Osteocyte (in vitro differentiated cells): ENCODE data around the gene NPAS2. TPM values are rescaled to one million over a fixed set of nuclear protein-coding genes. Genes with fewer than 3 reads are reported as not detected.

Source experiments
- DNase-seq: peaks from one replicate; pipeline ENCODE4 v3.0.0; 2021; ENCODE audit warnings: mixed read lengths; ENCODE audit not compliant: unreplicated experiment; ENCODE audit errors: extremely low spot score
- H3K27ac Mint-ChIP-seq: one replicate; pipeline ENCODE4 v1.8.0; 2021; ENCODE audit warnings: mild to moderate bottlenecking, mixed read lengths; ENCODE audit not compliant: unreplicated experiment
- H3K27me3 Mint-ChIP-seq: one replicate; pipeline ENCODE4 v1.8.0; 2021; ENCODE audit warnings: mixed read lengths; ENCODE audit not compliant: unreplicated experiment
- H3K36me3 Mint-ChIP-seq: one replicate; pipeline ENCODE4 v1.8.0; 2021; ENCODE audit warnings: mixed read lengths; ENCODE audit not compliant: unreplicated experiment
- H3K4me1 Mint-ChIP-seq: one replicate; pipeline ENCODE4 v1.8.0; 2021; ENCODE audit warnings: mixed read lengths; ENCODE audit not compliant: unreplicated experiment
- H3K4me3 Mint-ChIP-seq: one replicate; pipeline ENCODE4 v1.8.0; 2021; ENCODE audit warnings: mild to moderate bottlenecking, moderate library complexity, mixed read lengths; ENCODE audit not compliant: unreplicated experiment
- H3K9me3 Mint-ChIP-seq: one replicate; pipeline ENCODE4 v1.8.0; 2021; ENCODE audit warnings: mixed read lengths; ENCODE audit not compliant: unreplicated experiment
- total RNA-seq: library from RNA; stranded (reverse); gene quantifications from 2 replicates; pipeline ENCODE4 v1.2.1, GENCODE V29; 2021
- TF ChIP-seq, protein P1 (sequence below): fragments of 200-600 bp; sonication (generic); IDR thresholded peaks from 2 replicates; pipeline ENCODE4 v1.5.0; 2021; ENCODE audit warnings: antibody characterized with exemption, mild to moderate bottlenecking, moderate library complexity

The NPAS2 gene
- total RNA-seq, 1 donor from 2014 or later: 16.6 TPM

DNA sequence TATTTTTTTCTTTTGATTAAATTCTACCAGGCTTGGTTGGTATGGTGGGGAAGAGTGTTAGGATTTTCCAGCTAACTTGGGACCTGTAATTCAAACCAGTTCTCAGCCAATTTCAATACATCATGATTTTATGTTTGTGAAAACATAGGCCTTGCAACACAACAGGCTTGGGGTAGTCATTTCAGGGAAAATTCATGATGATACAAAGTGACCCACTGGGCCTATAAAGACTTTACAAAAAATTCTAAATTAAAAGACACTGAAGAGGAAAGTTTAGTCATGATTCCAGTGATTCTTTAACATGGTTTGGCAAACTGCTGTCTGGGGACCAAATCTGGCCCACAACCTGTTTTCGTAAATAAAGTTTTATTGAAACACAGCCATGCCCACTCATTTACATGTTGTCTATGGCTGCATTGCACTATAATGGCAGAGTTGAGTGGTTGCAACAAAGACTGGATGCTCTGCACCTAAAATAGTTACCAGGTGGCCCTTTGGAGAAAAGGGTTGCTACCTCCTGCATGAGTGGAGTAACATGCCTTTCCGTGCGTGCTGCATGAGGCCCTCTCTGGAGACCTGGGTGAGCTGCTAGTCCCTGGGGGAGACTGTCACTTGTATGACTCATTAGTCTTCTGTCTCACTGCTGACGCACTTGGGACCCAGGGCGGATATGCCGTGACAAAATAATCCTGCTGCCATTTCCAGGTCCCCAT, 73.6 kb downstream of the NPAS2 start:
- H3K27me3 Mint-ChIP-seq: no peaks in the 10 kb centered on the region
- H3K4me3 Mint-ChIP-seq: no peak overlapping the region
- peaks cover 11% of the 10 kb centered on the region for H3K36me3 Mint-ChIP-seq
- no peaks in the 10 kb centered on the region for H3K9me3 Mint-ChIP-seq
- TF ChIP-seq, protein P1, sequence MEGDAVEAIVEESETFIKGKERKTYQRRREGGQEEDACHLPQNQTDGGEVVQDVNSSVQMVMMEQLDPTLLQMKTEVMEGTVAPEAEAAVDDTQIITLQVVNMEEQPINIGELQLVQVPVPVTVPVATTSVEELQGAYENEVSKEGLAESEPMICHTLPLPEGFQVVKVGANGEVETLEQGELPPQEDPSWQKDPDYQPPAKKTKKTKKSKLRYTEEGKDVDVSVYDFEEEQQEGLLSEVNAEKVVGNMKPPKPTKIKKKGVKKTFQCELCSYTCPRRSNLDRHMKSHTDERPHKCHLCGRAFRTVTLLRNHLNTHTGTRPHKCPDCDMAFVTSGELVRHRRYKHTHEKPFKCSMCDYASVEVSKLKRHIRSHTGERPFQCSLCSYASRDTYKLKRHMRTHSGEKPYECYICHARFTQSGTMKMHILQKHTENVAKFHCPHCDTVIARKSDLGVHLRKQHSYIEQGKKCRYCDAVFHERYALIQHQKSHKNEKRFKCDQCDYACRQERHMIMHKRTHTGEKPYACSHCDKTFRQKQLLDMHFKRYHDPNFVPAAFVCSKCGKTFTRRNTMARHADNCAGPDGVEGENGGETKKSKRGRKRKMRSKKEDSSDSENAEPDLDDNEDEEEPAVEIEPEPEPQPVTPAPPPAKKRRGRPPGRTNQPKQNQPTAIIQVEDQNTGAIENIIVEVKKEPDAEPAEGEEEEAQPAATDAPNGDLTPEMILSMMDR: no peak
- H3K27ac Mint-ChIP-seq: no peak overlapping the region
- peaks cover 8% of the 10 kb centered on the region for H3K4me1 Mint-ChIP-seq
- no peak for DNase-seq

DNA sequence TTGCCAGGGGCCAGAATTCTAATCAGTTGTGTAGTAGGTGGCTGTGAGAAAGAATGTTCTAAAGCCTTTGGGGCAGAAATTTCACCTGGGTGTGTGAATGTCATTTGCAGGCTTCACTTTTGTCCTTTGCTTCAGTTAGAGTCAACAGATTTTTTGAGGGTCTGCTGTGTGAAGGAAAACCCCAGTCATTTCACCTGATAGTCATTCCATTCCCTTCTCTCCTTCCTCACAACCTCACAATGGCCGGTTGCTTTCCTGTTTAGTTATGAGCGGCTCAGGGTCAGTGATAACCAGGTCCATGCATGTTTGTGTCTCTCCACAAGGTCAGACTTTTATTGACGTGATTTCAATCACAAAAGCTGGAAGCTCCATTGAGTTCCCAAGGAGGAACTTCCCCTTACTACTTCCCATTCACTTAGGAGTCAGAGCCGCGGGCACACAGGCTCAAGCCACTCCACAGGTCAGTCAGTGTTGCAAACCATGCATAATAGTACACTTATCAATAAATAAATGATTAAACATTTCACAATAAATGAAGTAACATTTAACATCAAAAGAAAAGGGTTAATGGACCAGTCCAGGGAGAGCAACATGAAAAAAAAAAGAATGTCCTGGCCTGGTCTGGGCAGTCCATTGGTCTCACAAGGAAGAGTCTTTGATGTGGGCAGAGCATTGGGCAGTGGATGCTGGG, 74.3 kb downstream of the NPAS2 start:
- Mint-ChIP-seq H3K4me3 (no peak overlapping the region), H3K36me3 (peaks cover 11% of the 10 kb centered on the region), H3K27ac (no peak overlapping the region), H3K4me1 (peaks cover 8% of the 10 kb centered on the region), H3K9me3 (no peaks in the 10 kb centered on the region), H3K27me3 (no peaks in the 10 kb centered on the region)
- no peak for DNase-seq
- TF ChIP-seq, protein P1: no peak

DNA sequence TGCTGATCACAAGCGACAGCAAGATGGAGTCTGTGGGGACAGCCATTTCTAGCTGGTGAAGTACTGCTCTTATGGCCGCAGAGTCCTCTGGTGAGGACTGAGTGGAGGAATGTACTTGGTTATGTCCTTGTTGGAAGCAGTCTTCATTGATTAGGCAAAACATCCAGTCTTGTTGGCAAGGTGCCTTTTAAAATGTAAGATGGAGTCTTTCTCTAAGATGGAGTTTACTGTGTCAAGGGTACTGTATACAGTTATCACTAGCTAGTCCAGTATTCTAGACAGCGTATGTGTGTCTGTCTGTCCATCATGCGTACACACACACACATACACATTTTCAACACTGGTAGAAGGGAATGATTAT, 74.8 kb downstream of the NPAS2 start:
- no peak overlapping the region for H3K27ac Mint-ChIP-seq
- H3K36me3 Mint-ChIP-seq: peaks cover 12% of the 10 kb centered on the region
- H3K4me1 Mint-ChIP-seq: peaks cover 8% of the 10 kb centered on the region
- TF ChIP-seq, protein P1: no peak
- H3K4me3 Mint-ChIP-seq: no peak overlapping the region
- H3K27me3 Mint-ChIP-seq: no peaks in the 10 kb centered on the region
- DNase-seq: no peak
- H3K9me3 Mint-ChIP-seq: peaks cover 3% of the 10 kb centered on the region

DNA sequence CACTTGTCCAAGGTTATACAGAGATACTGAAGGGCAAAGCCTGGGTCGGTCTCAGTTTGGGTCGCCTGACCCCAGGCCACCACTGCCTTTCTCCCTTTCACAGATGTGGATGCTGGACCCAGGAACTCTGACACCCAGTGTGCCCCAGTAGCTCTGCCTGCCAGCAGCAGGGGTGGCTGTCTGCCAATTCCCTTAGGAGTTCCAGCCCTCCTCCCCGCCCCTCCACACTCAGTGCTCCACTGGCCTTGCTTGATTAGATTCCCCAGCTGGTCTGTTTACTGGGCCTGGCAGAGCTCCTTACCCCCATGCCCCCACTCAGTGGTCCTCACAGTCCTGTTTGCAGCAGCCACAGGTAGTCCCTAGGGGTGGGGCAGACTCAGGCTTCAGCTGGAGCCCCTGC, 75.5 kb downstream of the NPAS2 start:
- Mint-ChIP-seq H3K36me3 (peaks cover 14% of the 10 kb centered on the region), H3K4me3 (no peak overlapping the region), H3K9me3 (peaks cover 9% of the 10 kb centered on the region), H3K27ac (no peak overlapping the region), H3K4me1 (peaks cover 8% of the 10 kb centered on the region), H3K27me3 (no peaks in the 10 kb centered on the region)
- DNase-seq: no peak
- TF ChIP-seq, protein P1: no peak

DNA sequence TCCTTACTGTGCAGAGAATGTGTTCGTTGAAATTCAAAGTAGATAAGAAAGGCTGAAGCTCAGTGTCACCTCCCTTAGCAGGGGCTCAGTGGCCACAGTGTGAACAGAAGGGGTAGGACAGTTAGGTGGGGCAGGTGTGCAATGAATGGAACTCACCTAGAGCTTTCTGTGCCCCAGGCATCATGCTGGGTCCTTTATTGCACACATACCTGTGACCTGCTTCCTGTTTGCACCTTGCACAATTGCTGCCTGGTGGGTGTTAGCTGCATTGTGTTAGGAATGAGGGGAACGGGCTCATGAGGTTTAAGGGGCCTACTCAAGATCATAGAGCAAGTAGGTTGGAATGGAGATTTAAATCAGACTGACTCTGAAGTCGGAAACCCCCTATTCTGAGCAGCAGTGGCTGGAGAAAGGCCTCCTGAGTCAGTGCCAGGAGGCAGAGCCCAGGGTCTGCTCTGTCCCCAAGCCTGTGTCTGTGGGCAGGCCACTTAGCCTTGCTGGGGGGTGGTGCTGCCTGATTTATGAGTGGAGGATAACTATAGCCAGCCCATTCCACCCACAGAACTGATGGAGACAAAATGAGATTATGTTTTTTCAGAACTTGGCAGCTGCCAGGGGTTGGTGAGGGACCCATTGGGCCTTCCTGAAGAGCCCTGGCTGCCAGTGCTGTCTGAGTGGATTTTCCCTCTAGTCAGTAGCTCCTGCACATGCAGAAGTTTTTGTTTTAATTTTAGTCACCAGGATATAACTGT, 76.2 kb downstream of the NPAS2 start:
- Mint-ChIP-seq H3K9me3 (peaks cover 10% of the 10 kb centered on the region), H3K27me3 (no peaks in the 10 kb centered on the region), H3K27ac (no peak overlapping the region), H3K4me3 (no peak overlapping the region), H3K36me3 (peaks cover 16% of the 10 kb centered on the region), H3K4me1 (peaks cover 8% of the 10 kb centered on the region)
- DNase-seq: no peak
- TF ChIP-seq, protein P1: no peak
